Measurements from ENCODE around the gene FBRS.
A peak's percentile ranks its signal among the peaks of the same experiment; 100 is the strongest.

FBRS gene

GRCh38 chr16:30698816-30699614 is 40.8 kb downstream of the FBRS start, which contains the start of gene SRCAP:
Gene SRCAP (plus strand): TSS chr16:30699171. CDS start chr16:30700825, 1,654 bp downstream.
- TF ChIP-seq EGR1 (IDR thresholded peaks at IDR 0.05), result no peak; the same call in 1 of the 2 replicates
- TF ChIP-seq TEAD4 (IDR thresholded peaks at IDR 0.05), result peak; percentile 30; the same call in 1 of the 2 replicates

GRCh38 chr16:30699615-30700099 is 41.4 kb downstream of the FBRS start:
- TF ChIP-seq USF1 (IDR thresholded peaks at IDR 0.05), result no peak
- no peak for TF ChIP-seq EGR1 (IDR thresholded peaks at IDR 0.05)
- no peak for TF ChIP-seq ZBTB7A (IDR thresholded peaks at IDR 0.05; ENCODE audit: low read depth)
- no peak for TF ChIP-seq EP300 (IDR thresholded peaks at IDR 0.05; ENCODE audit: borderline replicate concordance)
- TF ChIP-seq CEBPB (IDR thresholded peaks at IDR 0.05), result no peak
- no peak for TF ChIP-seq RAD21 (IDR thresholded peaks at IDR 0.05; ENCODE audit: low read depth)
- no peak for TF ChIP-seq TAF1 (IDR thresholded peaks at IDR 0.05; ENCODE audit: low read depth)
- TF ChIP-seq MAX (IDR thresholded peaks at IDR 0.05), result no peak
- TF ChIP-seq REST (IDR thresholded peaks at IDR 0.05; ENCODE audit: low read depth), result no peak
- TF ChIP-seq NFIC (IDR thresholded peaks at IDR 0.05), result no peak
- no peak for TF ChIP-seq YY1 (IDR thresholded peaks at IDR 0.05; ENCODE audit: low read depth)
- no peak for TF ChIP-seq CREB1 (IDR thresholded peaks at IDR 0.05; ENCODE audit: low read depth)
- no peak for TF ChIP-seq FOXM1 (IDR thresholded peaks at IDR 0.05; ENCODE audit: borderline replicate concordance, low read depth)
- TF ChIP-seq TEAD4 (IDR thresholded peaks at IDR 0.05), result no peak
- TF ChIP-seq TCF12 (IDR thresholded peaks at IDR 0.05; ENCODE audit: low read depth), result no peak

- TF ChIP-seq FOXM1 (IDR thresholded peaks at IDR 0.05; ENCODE audit: borderline replicate concordance, low read depth) (no peak), CREB1 (IDR thresholded peaks at IDR 0.05; ENCODE audit: low read depth) (no peak), CEBPB (IDR thresholded peaks at IDR 0.05) (no peak), MAX (IDR thresholded peaks at IDR 0.05) (no peak), NFIC (IDR thresholded peaks at IDR 0.05) (no peak), EP300 (IDR thresholded peaks at IDR 0.05; ENCODE audit: borderline replicate concordance) (no peak), USF1 (IDR thresholded peaks at IDR 0.05) (no peak), YY1 (IDR thresholded peaks at IDR 0.05; ENCODE audit: low read depth) (no peak), TAF1 (IDR thresholded peaks at IDR 0.05; ENCODE audit: low read depth) (no peak), TEAD4 (IDR thresholded peaks at IDR 0.05) (no peak), ZBTB7A (IDR thresholded peaks at IDR 0.05; ENCODE audit: low read depth) (no peak)
Measured at GRCh38 chr16:30700491-30700890, 42.3 kb downstream of the FBRS start.

GRCh38 chr16:30700971-30701370 is 42.7 kb downstream of the FBRS start:
- TF ChIP-seq CREB1 (IDR thresholded peaks at IDR 0.05; ENCODE audit: low read depth), result no peak

- no peak for TF ChIP-seq RAD21 (IDR thresholded peaks at IDR 0.05; ENCODE audit: low read depth)
- no peak for TF ChIP-seq TAF1 (IDR thresholded peaks at IDR 0.05; ENCODE audit: low read depth)
- no peak for TF ChIP-seq TCF12 (IDR thresholded peaks at IDR 0.05; ENCODE audit: low read depth)
- no peak for TF ChIP-seq TEAD4 (IDR thresholded peaks at IDR 0.05)
Measured at GRCh38 chr16:30703971-30704370, 45.7 kb downstream of the FBRS start.

GRCh38 chr16:30706046-30706445 is 47.8 kb downstream of the FBRS start:
- no peak for TF ChIP-seq ZBTB7A (IDR thresholded peaks at IDR 0.05; ENCODE audit: low read depth)
- TF ChIP-seq TAF1 (IDR thresholded peaks at IDR 0.05; ENCODE audit: low read depth), result no peak
- no peak for TF ChIP-seq EGR1 (IDR thresholded peaks at IDR 0.05)
- no peak for TF ChIP-seq EP300 (IDR thresholded peaks at IDR 0.05; ENCODE audit: borderline replicate concordance)
- TF ChIP-seq CREB1 (IDR thresholded peaks at IDR 0.05; ENCODE audit: low read depth), result no peak
- no peak for TF ChIP-seq REST (IDR thresholded peaks at IDR 0.05; ENCODE audit: low read depth)
- no peak for TF ChIP-seq USF1 (IDR thresholded peaks at IDR 0.05)
- TF ChIP-seq FOXM1 (IDR thresholded peaks at IDR 0.05; ENCODE audit: borderline replicate concordance, low read depth), result no peak
- TF ChIP-seq MAX (IDR thresholded peaks at IDR 0.05), result no peak
- no peak for TF ChIP-seq CEBPB (IDR thresholded peaks at IDR 0.05)
- no peak for TF ChIP-seq TCF12 (IDR thresholded peaks at IDR 0.05; ENCODE audit: low read depth)

Data from Ishikawa (cell line).